K562 (cell line): ENCODE data around the gene NCF2. TPM values are rescaled to one million over a fixed set of nuclear protein-coding genes. Genes with fewer than 3 reads are reported as not detected.

ENCODE experiments used
- CBX8 ChIP-seq: fragments of 200-600 bp; sonication (generic); IDR thresholded peaks from 2 replicates; pipeline ENCODE4 v1.6.1; 2012; ENCODE audit warnings: borderline replicate concordance, mixed run types, low read depth, mild to moderate bottlenecking, moderate library complexity, mixed read lengths, low read length, control low read depth, inconsistent platforms; ENCODE audit not compliant: poor library complexity, severe bottlenecking; ENCODE audit errors: extremely low read depth
- HNRNPK ChIP-seq: fragments of 200-400 bp; formaldehyde crosslinking; IDR thresholded peaks from one replicate; pipeline ENCODE4 v1.6.1; 2018; ENCODE audit warnings: mild to moderate bottlenecking, low read depth, low read length; ENCODE audit not compliant: poor library complexity, severe bottlenecking
- MAX ChIP-seq: sonication (generic); formaldehyde crosslinking; IDR thresholded peaks from 2 replicates; pipeline ENCODE4 v1.9.0; 2022; ENCODE audit warnings: mild to moderate bottlenecking, missing genetic modification reagents
- MECOM ChIP-seq: fragments of 250-450 bp; sonication (Bioruptor Pico); IDR thresholded peaks from 2 replicates; pipeline ENCODE4 v1.8.0; 2022; ENCODE audit warnings: inconsistent platforms
- NEUROD1 ChIP-seq: fragments of 150-350 bp; IDR thresholded peaks from 2 replicates; pipeline ENCODE4 v1.6.1; 2014; ENCODE audit warnings: borderline replicate concordance, low read length, low read depth; ENCODE audit not compliant: partially characterized antibody
- NFIX ChIP-seq: fragments of 250-450 bp; sonication (Bioruptor Pico); IDR thresholded peaks from 2 replicates; pipeline ENCODE4 v1.4.0; 2020; ENCODE audit warnings: low read depth, mild to moderate bottlenecking, moderate library complexity
- PATZ1 ChIP-seq: fragments of 250-450 bp; sonication (Bioruptor Pico); IDR thresholded peaks from 2 replicates; pipeline ENCODE4 v1.5.0; 2020; ENCODE audit warnings: mild to moderate bottlenecking, borderline replicate concordance
- RAD21 ChIP-seq, 2 experiments: fragments of 250-450 bp in 1 of 2; fragments of 450-650 bp in 1 of 2; sonication (Bioruptor Pico) in 1 of 2; formaldehyde crosslinking in 1 of 2; IDR thresholded peaks in 1 of 2; conservative IDR thresholded peaks in 1 of 2; 2 replicates each; pipeline versions ENCODE4 v1.4.0 to v1.8.0; 2020 to 2022; ENCODE audit warnings: mild to moderate bottlenecking in 2 of 2, moderate library complexity in 1 of 2
- RBFOX2 ChIP-seq: fragments of 200-400 bp; formaldehyde crosslinking; IDR thresholded peaks from 2 replicates; pipeline ENCODE4 v1.6.1; 2017; ENCODE audit warnings: low read depth, mild to moderate bottlenecking, low read length, moderate library complexity
- SMARCA4 ChIP-seq: fragments of 450-650 bp; IDR thresholded peaks from 2 replicates; pipeline ENCODE4 v1.6.1; 2016
- SP2 ChIP-seq: IDR thresholded peaks from 2 replicates; pipeline ENCODE4 v1.6.1; 2011; ENCODE audit warnings: mild to moderate bottlenecking, low read depth, low read length, moderate library complexity; ENCODE audit not compliant: poor library complexity, severe bottlenecking; ENCODE audit errors: extremely low read depth
- XRCC4 ChIP-seq: IDR thresholded peaks from one replicate; pipeline ENCODE4 v1.6.1; 2011; ENCODE audit not compliant: insufficient read depth, insufficient read length; ENCODE audit errors: extremely low read depth
- ZFX ChIP-seq: sonication (generic); formaldehyde crosslinking; IDR thresholded peaks from 2 replicates; pipeline ENCODE4 v1.8.0; 2022; ENCODE audit warnings: mild to moderate bottlenecking, missing genetic modification reagents, moderate library complexity
- ZNF740 ChIP-seq, 3 experiments: fragments of 200-800 bp in 1 of 3; sonication (Bioruptor generic) in 1 of 3; sonication (generic) in 1 of 3; formaldehyde crosslinking in 1 of 3; IDR thresholded peaks; 2 replicates each; pipeline versions ENCODE4 v1.6.1 to v1.8.0; 2016 to 2022; ENCODE audit warnings: mild to moderate bottlenecking in 2 of 3, missing compliant biosample characterization in 2 of 3, missing genetic modification characterization in 2 of 3, missing genetic modification reagents in 1 of 3
- polyA plus RNA-seq, 8 experiments: library from polyadenylated mRNA; depleted of rRNA in 4 of 8; stranded (reverse) in 5 of 8; unstranded in 3 of 8; fragments of >200 nt; fragmentation: Nextera tagmentation in 2 of 8; fragmentation: Illumina TruSeq in 1 of 8; extraction: Ambion mirVana in 2 of 8; extraction: Trizol in 1 of 8; gene quantifications; 2 replicates each; pipeline versions ENCODE4 v1.2.1 to v1.2.3, GENCODE V29; 2011 to 2014; ENCODE audit warnings: inconsistent platforms in 1 of 8, missing spikeins in 1 of 8
- total RNA-seq, 7 experiments: library from RNA; depleted of rRNA in 6 of 7; stranded (reverse); fragments of >200 nt in 6 of 7; fragmentation: Illumina TruSeq in 2 of 7; extraction: Trizol in 2 of 7; gene quantifications; 2 replicates each; pipeline versions ENCODE4 v1.2.1 to v1.2.3, GENCODE V29; 2011 to 2021; ENCODE audit warnings: low replicate concordance in 1 of 7
- TF ChIP-seq, protein P1 (sequence below): fragments of 250-450 bp; sonication (Bioruptor Pico); IDR thresholded peaks from 2 replicates; pipeline ENCODE4 v1.4.0; 2020; ENCODE audit warnings: mild to moderate bottlenecking, moderate library complexity
- TF ChIP-seq, protein P2 (sequence below): sonication (generic); formaldehyde crosslinking; IDR thresholded peaks from 2 replicates; pipeline ENCODE4 v1.8.1; 2023; ENCODE audit warnings: mild to moderate bottlenecking, missing genetic modification reagents

NCF2 gene
- total and polyA plus RNA-seq, 9 of the 15 experiments (the other 6 are each of a cell fraction or from before 2014, with no cell fraction given), result 0.07 to 0.54 (median 0.16) TPM; not detected in 3

GRCh38 chr1:183543619-183544204 is 46.5 kb downstream of the NCF2 start (continued):
- TF ChIP-seq RBFOX2 (no peak), NFIX (CRISPR knock-in tag) (no peak), RAD21 (CRISPR knock-in tag; conservative IDR thresholded peaks at IDR 0.05 in 1 of 2, IDR thresholded peaks at IDR 0.05 in 1 of 2) (peak; percentile 65 to 74), ZNF740 (CRISPR knock-in tag; IDR thresholded peaks at IDR 0.05) (no peak), ZNF740 (tag; IDR thresholded peaks at IDR 0.05) (no peak), HNRNPK (no peak), SMARCA4 (0 out of 2 replicates have a peak, but pooled peaks have one; percentile 16), MECOM (CRISPR knock-in tag) (no peak), ZFX (no peak), XRCC4 (no peak), NEUROD1 (no peak), PATZ1 (no peak), SP2 (no peak), MAX (CRISPR knock-in tag) (no peak), CBX8 (no peak)
- TF ChIP-seq, protein P1, sequence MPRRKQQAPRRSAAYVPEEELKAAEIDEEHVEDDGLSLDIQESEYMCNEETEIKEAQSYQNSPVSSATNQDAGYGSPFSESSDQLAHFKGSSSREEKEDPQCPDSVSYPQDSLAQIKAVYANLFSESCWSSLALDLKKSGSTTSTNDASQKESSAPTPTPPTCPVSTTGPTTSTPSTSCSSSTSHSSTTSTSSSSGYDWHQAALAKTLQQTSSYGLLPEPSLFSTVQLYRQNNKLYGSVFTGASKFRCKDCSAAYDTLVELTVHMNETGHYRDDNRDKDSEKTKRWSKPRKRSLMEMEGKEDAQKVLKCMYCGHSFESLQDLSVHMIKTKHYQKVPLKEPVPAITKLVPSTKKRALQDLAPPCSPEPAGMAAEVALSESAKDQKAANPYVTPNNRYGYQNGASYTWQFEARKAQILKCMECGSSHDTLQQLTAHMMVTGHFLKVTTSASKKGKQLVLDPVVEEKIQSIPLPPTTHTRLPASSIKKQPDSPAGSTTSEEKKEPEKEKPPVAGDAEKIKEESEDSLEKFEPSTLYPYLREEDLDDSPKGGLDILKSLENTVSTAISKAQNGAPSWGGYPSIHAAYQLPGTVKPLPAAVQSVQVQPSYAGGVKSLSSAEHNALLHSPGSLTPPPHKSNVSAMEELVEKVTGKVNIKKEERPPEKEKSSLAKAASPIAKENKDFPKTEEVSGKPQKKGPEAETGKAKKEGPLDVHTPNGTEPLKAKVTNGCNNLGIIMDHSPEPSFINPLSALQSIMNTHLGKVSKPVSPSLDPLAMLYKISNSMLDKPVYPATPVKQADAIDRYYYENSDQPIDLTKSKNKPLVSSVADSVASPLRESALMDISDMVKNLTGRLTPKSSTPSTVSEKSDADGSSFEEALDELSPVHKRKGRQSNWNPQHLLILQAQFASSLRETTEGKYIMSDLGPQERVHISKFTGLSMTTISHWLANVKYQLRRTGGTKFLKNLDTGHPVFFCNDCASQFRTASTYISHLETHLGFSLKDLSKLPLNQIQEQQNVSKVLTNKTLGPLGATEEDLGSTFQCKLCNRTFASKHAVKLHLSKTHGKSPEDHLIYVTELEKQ (CRISPR knock-in tag), result no peak
- TF ChIP-seq, protein P2, sequence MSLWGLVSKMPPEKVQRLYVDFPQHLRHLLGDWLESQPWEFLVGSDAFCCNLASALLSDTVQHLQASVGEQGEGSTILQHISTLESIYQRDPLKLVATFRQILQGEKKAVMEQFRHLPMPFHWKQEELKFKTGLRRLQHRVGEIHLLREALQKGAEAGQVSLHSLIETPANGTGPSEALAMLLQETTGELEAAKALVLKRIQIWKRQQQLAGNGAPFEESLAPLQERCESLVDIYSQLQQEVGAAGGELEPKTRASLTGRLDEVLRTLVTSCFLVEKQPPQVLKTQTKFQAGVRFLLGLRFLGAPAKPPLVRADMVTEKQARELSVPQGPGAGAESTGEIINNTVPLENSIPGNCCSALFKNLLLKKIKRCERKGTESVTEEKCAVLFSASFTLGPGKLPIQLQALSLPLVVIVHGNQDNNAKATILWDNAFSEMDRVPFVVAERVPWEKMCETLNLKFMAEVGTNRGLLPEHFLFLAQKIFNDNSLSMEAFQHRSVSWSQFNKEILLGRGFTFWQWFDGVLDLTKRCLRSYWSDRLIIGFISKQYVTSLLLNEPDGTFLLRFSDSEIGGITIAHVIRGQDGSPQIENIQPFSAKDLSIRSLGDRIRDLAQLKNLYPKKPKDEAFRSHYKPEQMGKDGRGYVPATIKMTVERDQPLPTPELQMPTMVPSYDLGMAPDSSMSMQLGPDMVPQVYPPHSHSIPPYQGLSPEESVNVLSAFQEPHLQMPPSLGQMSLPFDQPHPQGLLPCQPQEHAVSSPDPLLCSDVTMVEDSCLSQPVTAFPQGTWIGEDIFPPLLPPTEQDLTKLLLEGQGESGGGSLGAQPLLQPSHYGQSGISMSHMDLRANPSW (CRISPR knock-in tag), result no peak
